Neural progenitor cell (in vitro differentiated cells): Measurements from ENCODE around the gene FADS2. TPM values are rescaled to one million over a fixed set of nuclear protein-coding genes. Genes with fewer than 3 reads are reported as not detected.

ENCODE experiments used
- DNase-seq: peaks from one replicate; pipeline ENCODE4 v3.0.0-alpha.2; 2016; ENCODE audit warnings: low spot score
- H2AFZ ChIP-seq: fragments of 200-600 bp; sonication (generic); replicated peaks from 2 replicates; pipeline ENCODE4 v1.6.1; 2016; ENCODE audit warnings: antibody characterized with exemption
- H3F3A ChIP-seq: fragments of 200-600 bp; sonication (generic); 2 replicates; pipeline ENCODE4 v1.6.1; 2016; ENCODE audit warnings: antibody characterized with exemption, low read depth
- H3K27ac ChIP-seq: fragments of 200-600 bp; sonication (generic); 2 replicates; pipeline ENCODE4 v1.5.1; 2016; ENCODE audit warnings: mild to moderate bottlenecking
- H3K27me3 ChIP-seq: fragments of 200-600 bp; sonication (generic); 2 replicates; pipeline ENCODE4 v1.6.1; 2016; ENCODE audit warnings: mild to moderate bottlenecking, moderate library complexity
- H3K36me3 ChIP-seq: fragments of 200-600 bp; sonication (generic); 2 replicates; pipeline ENCODE4 v1.5.1; 2016
- H3K4me1 ChIP-seq: fragments of 200-600 bp; sonication (generic); 2 replicates; pipeline ENCODE4 v1.6.1; 2016; ENCODE audit warnings: mixed run types
- H3K4me2 ChIP-seq: fragments of 200-600 bp; sonication (generic); 2 replicates; pipeline ENCODE4 v1.6.1; 2016
- H3K4me3 ChIP-seq: fragments of 200-600 bp; sonication (generic); 2 replicates; pipeline ENCODE4 v1.5.1; 2016
- H3K79me2 ChIP-seq: fragments of 200-600 bp; sonication (generic); 2 replicates; pipeline ENCODE4 v1.6.1; 2016; ENCODE audit warnings: low read depth
- H3K9ac ChIP-seq: fragments of 200-600 bp; sonication (generic); 2 replicates; pipeline ENCODE4 v1.6.1; 2016
- H3K9me3 ChIP-seq: fragments of 200-600 bp; sonication (generic); 2 replicates; pipeline ENCODE4 v1.5.1; 2016; ENCODE audit warnings: low read depth
- H4K20me1 ChIP-seq: fragments of 200-600 bp; sonication (generic); 2 replicates; pipeline ENCODE4 v1.6.1; 2016; ENCODE audit warnings: low read depth
- H3K27ac Mint-ChIP-seq: 3 replicates; pipeline ENCODE4 v1.8.0; 2021; ENCODE audit warnings: mixed read lengths
- H3K27me3 Mint-ChIP-seq: 2 replicates; pipeline ENCODE4 v1.8.0; 2022; ENCODE audit warnings: low read depth, mild to moderate bottlenecking, inconsistent platforms, moderate library complexity, mixed read lengths; ENCODE audit not compliant: insufficient read depth
- H3K36me3 Mint-ChIP-seq: 3 replicates; pipeline ENCODE4 v1.8.0; 2021; ENCODE audit warnings: mixed read lengths
- H3K4me1 Mint-ChIP-seq: 3 replicates; pipeline ENCODE4 v1.8.0; 2021; ENCODE audit warnings: mixed read lengths
- H3K4me3 Mint-ChIP-seq: 3 replicates; pipeline ENCODE4 v1.8.0; 2021; ENCODE audit warnings: mild to moderate bottlenecking, moderate library complexity, mixed read lengths
- H3K9me3 Mint-ChIP-seq: 3 replicates; pipeline ENCODE4 v1.8.0; 2020; ENCODE audit warnings: mixed read lengths
- EZH2 ChIP-seq: fragments of 200-600 bp; sonication (generic); IDR thresholded peaks from 2 replicates; pipeline ENCODE4 v1.6.1; 2017; ENCODE audit warnings: antibody characterized with exemption, mild to moderate bottlenecking, moderate library complexity
- EZH2phosphoT487 ChIP-seq: fragments of 200-600 bp; sonication (generic); IDR thresholded peaks from 2 replicates; pipeline ENCODE4 v1.6.1; 2017; ENCODE audit warnings: antibody characterized with exemption
- total RNA-seq: library from RNA; depleted of rRNA; stranded (reverse); fragments of >200 nt; gene quantifications from 2 replicates; pipeline ENCODE4 v1.2.3, GENCODE V29; 2015; ENCODE audit warnings: low replicate concordance
- TF ChIP-seq, protein P1 (sequence below): fragments of 200-600 bp; sonication (generic); IDR thresholded peaks from 2 replicates; pipeline ENCODE4 v1.5.1; 2017; ENCODE audit warnings: antibody characterized with exemption, mild to moderate bottlenecking

The FADS2 gene
- total RNA-seq, 1 donor from 2014 or later = 233 TPM

DNA sequence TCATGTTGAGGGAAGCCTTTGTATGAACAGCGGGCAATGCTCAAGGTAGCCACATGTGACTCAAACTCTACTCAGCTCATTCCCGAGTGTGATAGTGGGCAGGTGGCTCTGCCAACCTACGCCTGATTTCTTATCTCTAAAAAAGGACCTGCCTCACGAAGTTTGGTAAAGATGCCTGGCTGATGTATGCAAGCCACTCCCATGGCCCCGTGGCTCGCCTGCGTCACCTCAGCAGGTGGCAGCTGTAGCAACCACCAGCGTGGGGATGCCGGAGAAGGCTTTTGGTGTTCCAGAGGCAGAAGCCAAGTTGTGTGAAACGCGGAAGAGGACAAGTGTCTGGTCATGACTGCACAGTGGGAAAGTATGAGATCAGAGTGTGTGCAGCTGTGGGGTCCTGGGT is 5.4 kb downstream of the FADS2 start:
- H3K9me3 Mint-ChIP-seq = no peaks in the 10 kb centered on the region
- Histone ChIP-seq H3K4me2 (peak overlapping the region; percentile 5), H2AFZ (no peak overlapping the region), H3K27ac (no peak overlapping the region), H3K9me3 (no peaks in the 10 kb centered on the region), H3F3A (peaks cover 23% of the 10 kb centered on the region), H3K36me3 (no peaks in the 10 kb centered on the region), H3K79me2 (peaks cover 100% of the 10 kb centered on the region), H4K20me1 (peaks cover 96% of the 10 kb centered on the region), H3K9ac (no peak overlapping the region), H3K4me1 (peaks cover 35% of the 10 kb centered on the region), H3K27me3 (no peaks in the 10 kb centered on the region), H3K4me3 (no peak overlapping the region)
- TF ChIP-seq, protein P1, sequence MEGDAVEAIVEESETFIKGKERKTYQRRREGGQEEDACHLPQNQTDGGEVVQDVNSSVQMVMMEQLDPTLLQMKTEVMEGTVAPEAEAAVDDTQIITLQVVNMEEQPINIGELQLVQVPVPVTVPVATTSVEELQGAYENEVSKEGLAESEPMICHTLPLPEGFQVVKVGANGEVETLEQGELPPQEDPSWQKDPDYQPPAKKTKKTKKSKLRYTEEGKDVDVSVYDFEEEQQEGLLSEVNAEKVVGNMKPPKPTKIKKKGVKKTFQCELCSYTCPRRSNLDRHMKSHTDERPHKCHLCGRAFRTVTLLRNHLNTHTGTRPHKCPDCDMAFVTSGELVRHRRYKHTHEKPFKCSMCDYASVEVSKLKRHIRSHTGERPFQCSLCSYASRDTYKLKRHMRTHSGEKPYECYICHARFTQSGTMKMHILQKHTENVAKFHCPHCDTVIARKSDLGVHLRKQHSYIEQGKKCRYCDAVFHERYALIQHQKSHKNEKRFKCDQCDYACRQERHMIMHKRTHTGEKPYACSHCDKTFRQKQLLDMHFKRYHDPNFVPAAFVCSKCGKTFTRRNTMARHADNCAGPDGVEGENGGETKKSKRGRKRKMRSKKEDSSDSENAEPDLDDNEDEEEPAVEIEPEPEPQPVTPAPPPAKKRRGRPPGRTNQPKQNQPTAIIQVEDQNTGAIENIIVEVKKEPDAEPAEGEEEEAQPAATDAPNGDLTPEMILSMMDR = no peak
- TF ChIP-seq EZH2 (no peak), EZH2phosphoT487 (no peak)
- peaks cover 23% of the 10 kb centered on the region for H3K36me3 Mint-ChIP-seq
- DNase-seq = no peak
- peaks cover 2% of the 10 kb centered on the region for H3K27me3 Mint-ChIP-seq
- H3K4me1 Mint-ChIP-seq = peaks cover 56% of the 10 kb centered on the region
- no peak overlapping the region for H3K27ac Mint-ChIP-seq
- peak overlapping the region; percentile 76 for H3K4me3 Mint-ChIP-seq

DNA sequence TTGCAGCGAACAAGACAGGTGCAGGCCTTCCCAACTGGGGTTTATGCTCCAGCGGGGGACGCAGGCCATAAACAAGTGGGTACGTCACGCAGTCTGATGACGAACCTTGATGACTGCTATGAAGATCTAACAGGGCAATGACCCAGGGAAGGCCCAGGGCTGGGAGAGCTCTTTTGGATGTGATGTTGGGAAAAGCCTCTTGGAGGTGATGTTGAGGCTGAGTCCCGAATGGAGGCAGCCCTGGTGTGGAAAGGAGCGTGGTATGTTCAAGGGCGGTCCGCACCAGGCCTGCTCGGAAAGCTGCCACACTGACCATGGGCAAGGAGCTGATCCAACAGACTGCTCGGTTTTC is 5.8 kb downstream of the FADS2 start:
- peaks cover 100% of the 10 kb centered on the region for H4K20me1 ChIP-seq
- H3K36me3 ChIP-seq = no peaks in the 10 kb centered on the region
- peak overlapping the region; percentile 76 for H3K4me3 Mint-ChIP-seq
- H2AFZ ChIP-seq = no peak overlapping the region
- H3K27ac Mint-ChIP-seq = peak overlapping the region; percentile 93
- H3K4me1 ChIP-seq = peaks cover 35% of the 10 kb centered on the region
- no peaks in the 10 kb centered on the region for H3K27me3 Mint-ChIP-seq
- no peak overlapping the region for H3K9ac ChIP-seq
- no peaks in the 10 kb centered on the region for H3K27me3 ChIP-seq
- H3K4me3 ChIP-seq = no peak overlapping the region
- H3F3A ChIP-seq = peaks cover 19% of the 10 kb centered on the region
- peaks cover 28% of the 10 kb centered on the region for H3K36me3 Mint-ChIP-seq
- H3K79me2 ChIP-seq = peaks cover 98% of the 10 kb centered on the region
- DNase-seq = no peak
- H3K9me3 ChIP-seq = no peaks in the 10 kb centered on the region
- H3K9me3 Mint-ChIP-seq = no peaks in the 10 kb centered on the region
- TF ChIP-seq, protein P1 = no peak
- TF ChIP-seq EZH2 (no peak), EZH2phosphoT487 (no peak)
- peaks cover 56% of the 10 kb centered on the region for H3K4me1 Mint-ChIP-seq
- H3K27ac ChIP-seq = peak overlapping the region; percentile 55
- H3K4me2 ChIP-seq = peak overlapping the region; percentile 19

DNA sequence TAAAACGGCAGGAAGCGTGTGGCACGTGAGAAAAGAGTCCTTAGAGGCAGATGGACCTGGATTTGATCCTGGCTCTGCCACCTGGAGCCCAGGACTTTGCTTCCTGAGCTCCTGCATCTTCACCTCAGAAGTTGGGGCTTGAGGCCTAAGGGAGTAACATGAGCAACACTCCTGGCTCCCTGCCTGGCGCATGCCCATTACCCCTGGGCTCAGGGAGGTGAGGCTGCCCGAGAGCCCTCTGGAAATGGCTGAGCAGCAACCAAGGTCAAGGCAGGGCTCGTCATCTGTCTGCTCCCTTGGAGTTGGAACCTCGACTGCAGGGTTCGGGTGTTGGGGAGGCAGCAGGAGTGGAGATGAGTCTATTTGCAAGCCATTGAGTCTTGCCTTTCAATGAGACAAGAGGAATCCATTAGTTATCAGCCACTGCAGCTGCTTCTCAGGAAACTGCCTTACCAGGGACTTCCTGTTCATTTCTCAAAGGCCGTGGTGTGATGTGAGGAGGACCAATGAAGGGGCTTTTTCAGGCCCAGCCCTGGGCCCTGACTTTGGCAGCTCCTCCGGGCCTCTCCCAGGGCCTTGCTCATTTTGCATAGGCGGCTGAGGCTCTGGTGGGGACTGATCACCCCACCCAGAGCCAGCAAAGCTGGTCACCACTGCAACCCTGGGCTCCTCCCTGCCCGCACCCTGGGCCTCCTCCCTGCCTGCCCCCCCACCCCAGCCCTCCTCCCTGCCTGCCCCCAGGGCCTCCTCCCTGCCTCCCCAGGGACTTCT is 6.4 kb downstream of the FADS2 start:
- DNase-seq = no peak
- peak overlapping the region; percentile 19 for H3K4me2 ChIP-seq
- peaks cover 100% of the 10 kb centered on the region for H4K20me1 ChIP-seq
- no peaks in the 10 kb centered on the region for H3K9me3 ChIP-seq
- Mint-ChIP-seq H3K27me3 (no peaks in the 10 kb centered on the region), H3K27ac (peak overlapping the region; percentile 37), H3K9me3 (no peaks in the 10 kb centered on the region), H3K4me1 (peaks cover 54% of the 10 kb centered on the region), H3K36me3 (peaks cover 31% of the 10 kb centered on the region), H3K4me3 (no peak overlapping the region)
- H3K4me1 ChIP-seq = peaks cover 35% of the 10 kb centered on the region
- no peak overlapping the region for H3K4me3 ChIP-seq
- H3K27ac ChIP-seq = peak overlapping the region; percentile 55
- H2AFZ ChIP-seq = no peak overlapping the region
- TF ChIP-seq, protein P1 = no peak
- TF ChIP-seq EZH2phosphoT487 (no peak), EZH2 (no peak)
- H3K9ac ChIP-seq = no peak overlapping the region
- peaks cover 18% of the 10 kb centered on the region for H3F3A ChIP-seq
- H3K79me2 ChIP-seq = peaks cover 98% of the 10 kb centered on the region
- H3K36me3 ChIP-seq = peaks cover 1% of the 10 kb centered on the region
- H3K27me3 ChIP-seq = no peaks in the 10 kb centered on the region
